Fibroblast of skin of right biceps (primary cell): ENCODE data around the gene ADAMTS2.

ENCODE experiments used
- DNase-seq: peaks from one replicate; pipeline ENCODE4 v3.0.0-alpha.2; 2013

The ADAMTS2 gene

DNA sequence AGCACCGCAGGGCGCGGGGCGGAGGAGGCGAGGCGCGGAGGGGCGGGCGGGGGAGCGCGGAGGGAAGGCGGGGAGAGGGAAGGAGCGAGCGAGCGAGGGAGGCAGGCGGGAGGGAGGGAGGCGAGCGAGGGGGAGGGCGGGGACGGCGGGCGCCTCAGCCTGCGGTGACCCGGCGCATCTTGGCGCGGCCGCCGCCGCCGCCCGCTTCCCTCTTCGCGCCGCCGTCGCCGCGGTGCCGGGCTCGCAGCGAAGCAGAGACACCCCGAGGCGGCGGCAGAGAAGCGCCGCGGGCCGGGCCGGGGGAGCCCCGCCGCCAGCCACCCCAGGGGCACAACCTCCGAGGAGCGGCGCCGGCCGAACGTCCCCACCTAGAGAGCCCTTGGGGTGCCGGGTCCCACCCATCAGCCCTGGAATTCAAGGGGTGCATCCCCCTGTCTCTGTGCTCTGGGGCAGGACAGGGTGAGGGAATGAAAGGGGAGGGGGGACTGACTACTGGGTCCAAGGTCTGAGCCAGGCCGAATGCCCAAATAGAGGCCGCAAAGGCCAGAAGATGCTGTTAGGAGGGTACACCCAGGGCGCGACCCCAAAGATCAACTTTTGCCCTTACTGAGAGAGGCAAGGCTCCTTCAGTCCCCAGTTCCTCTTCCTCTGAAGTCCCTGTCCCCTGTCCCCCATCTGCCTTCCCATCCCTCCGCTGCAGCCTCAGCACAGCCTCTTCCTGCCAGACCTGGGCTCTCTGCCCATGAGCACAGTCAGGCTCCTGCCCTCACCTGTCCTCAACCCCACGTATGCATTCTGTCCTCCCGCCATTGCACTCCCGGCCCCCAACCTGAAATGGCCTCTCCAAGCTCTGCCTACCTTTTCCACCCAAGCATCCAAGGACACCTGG is at the start of gene ADAMTS2:
Gene ADAMTS2, minus strand, starts transcription at position 29 of the 889 bp plus-strand sequence. CDS start 133 bp downstream, outside the sequence.
- DNase-seq = peak; percentile 71

DNA sequence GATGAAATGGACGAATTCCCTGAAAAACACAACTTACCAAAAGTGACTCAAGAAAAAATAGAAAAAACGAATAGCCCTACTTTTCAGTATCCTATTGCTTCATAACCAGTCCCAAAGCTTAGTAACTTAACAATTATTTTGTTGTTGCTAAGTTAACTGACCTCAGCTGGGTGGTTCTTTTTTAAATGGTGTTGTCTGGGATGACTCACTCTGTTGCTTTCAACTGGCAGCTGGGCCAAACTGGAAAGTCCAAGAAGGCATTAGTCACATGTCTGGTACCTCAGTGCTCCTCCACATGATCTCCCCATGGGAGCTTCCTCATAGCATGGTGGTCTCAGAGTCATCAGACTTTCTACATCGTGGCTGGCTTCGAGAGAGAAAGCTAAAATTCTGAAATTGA is 47.8 kb upstream of the ADAMTS2 start:
- DNase-seq = peak; percentile 84

DNA sequence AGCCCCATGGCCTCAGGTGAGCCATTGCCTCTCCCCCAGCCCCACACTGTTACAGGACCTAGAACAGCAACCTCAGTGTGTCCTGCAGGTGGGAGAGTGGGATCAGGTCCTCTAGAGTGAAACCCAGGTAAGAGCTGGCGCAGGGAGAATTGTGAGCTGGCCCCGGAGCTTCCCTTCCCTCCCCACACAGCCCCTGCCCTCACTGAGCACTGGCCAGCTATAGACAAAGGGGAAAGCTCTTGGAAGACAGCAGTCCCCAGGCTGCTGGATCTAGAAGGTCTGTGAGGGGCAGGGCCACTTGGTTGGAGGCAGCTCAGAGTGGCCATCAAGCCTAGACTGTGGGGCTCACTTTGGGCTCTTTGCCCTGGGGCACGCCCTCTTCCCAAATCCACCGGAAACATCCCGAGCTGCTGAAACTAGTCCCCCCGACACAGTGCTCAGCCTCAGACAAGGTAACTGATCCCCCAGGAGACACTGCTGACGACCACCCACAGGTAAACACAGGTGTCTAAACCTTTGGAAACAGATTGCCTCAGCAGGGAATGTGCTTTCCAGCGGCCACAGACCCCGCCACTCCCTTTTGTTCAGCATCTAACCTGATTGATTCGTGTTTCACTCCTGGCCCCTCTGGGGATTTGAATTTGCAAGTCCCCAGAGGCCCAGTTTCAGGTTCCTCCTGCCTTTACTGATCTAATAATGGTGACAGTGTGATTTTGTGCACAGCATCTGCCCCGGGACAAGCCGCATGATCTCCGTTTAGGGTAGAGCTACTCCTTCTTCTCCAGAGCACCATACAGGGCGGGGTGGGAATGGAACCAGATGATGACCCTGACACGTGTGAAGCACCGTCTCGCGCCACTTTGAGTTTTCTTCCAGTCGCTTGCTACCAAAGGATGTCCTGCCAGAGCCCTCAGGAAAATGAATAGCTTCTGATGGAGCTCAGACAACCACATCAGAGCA is 42.2 kb upstream of the ADAMTS2 start:
- no peak for DNase-seq

DNA sequence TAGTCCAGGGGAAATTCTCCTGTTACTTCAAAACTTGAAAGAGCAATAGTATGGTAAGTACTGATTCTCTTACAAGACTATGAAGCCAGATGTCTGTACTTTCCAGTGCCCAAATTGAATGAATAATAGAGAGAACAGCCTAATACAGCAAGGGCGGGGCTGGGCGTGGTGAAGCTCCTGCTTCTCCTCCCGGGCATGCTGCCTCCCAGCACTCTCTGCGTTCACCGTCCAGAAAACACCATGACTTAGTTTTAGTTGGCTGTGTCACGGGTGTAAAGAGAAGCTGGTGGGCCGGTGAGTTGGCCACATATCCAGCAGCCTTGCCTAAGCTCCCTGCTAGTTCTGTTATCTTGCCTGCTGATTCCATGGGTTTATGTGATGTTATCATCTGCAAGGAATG is 40.7 kb upstream of the ADAMTS2 start:
- no peak for DNase-seq

- DNase-seq = no peak
Measured at GRCh38 chr5:179382486-179382885, 37.2 kb upstream of the ADAMTS2 start.

DNA sequence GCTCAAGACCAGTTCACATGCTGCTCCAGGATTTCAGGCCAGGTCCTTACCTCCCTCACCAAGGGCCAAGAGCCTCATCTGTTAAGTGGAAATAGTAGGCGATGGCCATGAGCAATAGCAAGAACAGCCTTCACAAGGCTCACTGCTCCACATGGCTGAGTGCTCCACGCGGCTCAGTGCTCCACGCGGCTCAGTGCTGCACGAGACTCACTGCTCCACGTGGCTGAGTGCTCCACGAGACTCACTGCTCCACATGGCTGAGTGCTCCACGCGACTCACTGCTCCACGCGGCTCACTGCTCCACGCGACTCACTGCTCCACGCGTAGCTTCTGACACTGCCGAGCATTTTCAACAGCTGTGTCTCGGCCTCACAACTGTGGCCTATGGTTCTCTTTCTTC is 36.4 kb upstream of the ADAMTS2 start:
- peak; percentile 7 for DNase-seq

DNA sequence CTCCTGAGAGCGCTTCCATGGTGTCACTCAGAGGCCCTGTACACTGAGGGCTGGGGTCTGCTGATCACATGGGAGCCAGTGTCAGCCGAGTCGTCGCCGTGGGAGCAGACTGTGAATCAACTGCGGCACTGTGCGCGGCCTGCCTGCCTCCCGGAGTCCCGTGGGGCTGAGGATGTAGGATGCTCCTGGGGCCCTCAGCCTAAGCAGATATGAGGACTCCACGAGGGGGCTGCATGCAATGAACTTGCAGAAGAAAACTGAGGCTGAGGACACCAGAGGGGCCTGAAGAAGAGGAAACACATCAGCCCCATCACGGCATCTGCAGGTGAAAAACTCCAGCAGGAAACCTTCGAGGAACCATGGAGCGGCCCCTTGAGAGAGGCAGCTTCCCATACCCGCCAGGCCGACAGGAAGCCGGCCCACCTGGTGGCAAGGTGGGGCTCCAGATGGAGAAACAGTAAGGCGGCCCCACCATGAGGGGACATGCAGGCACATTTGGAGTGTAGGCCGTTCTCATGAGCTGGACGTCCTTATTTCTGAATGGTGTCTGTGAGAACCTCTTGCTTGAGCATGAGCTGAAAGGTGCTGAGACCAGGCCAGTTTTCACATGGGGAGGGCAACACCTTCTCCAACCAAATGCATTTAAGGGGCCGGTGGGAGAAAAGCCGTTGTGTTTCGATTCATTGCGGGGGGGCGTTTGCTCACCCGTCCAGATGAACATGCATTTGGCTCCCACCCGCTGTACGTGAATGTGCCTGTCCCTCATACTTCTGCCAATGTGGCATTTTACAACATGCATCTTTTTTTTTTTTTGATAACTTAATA is 35.2 kb upstream of the ADAMTS2 start:
- no peak for DNase-seq

- DNase-seq = no peak
Measured at GRCh38 chr5:179379321-179379890, 34.1 kb upstream of the ADAMTS2 start.

- DNase-seq = peak; percentile 93
Measured at GRCh38 chr5:179378441-179379271, 33.4 kb upstream of the ADAMTS2 start.

- DNase-seq = no peak
Measured at GRCh38 chr5:179378116-179378440, 32.8 kb upstream of the ADAMTS2 start.

DNA sequence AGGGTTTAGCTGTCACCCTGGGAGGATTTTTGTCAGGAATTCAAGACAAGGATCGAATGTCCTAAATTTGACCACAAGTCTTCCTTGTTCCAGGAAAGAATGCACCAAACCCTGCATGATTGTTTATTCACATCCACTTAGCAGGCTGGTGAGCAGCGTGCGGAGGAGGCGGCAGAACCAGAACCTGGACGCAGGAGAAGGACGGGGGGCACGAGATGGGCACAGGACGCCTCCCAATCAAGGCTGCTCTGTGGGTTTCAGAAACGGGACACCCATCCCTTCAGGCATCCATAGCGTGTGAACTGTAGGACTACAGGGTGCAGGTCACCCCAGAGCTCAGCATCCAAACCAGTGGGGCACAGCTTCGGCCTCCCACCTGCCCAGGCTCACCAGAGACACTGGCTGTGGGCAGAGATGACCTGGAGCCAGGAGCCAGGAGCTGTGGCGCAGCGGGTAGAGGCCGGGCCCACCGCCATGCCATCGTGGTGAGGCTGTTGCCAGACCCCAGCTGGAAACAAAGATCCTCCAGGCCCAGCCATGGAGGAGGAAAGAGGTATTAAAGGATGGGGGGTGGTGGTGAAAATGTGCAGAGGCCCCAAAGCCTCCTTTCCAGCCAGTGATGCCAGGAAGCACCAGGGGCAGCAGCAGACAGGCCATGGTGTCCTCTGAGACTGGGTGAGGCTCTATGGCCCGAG is 32.3 kb upstream of the ADAMTS2 start:
- DNase-seq = peak; percentile 49

- DNase-seq = no peak
Measured at GRCh38 chr5:179376701-179377420, 31.6 kb upstream of the ADAMTS2 start.

DNA sequence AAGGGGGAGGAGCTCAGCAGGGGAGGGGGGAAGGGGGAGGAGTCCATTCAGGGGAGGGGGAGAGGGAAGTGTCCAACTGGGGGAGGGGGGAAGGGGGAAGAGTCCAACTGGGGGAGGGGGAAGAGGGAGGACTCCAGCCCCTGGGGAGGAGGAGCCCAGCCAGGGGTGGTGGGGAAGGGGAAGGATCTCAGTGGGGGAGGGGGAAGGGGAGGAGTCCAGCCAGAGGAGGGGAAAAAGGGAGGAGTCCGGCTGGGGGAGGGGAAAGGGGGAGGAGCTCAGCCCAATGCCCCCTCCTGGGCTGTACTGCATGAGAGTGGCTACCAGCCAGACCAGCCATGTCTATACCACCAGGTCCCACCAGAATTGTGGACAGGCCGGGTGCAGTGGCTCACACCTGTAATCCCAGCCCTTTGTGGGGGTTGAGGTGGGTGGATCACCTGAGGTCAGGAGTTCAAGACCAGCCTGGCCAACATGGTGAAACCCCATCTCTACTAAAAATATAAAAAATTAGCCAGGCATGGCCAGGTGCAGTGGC is 30.6 kb upstream of the ADAMTS2 start:
- DNase-seq = no peak

- DNase-seq = peak; percentile 26
Measured at GRCh38 chr5:179375236-179375685, 30.0 kb upstream of the ADAMTS2 start.

GRCh38 chr5:179374506-179375235 is 29.4 kb upstream of the ADAMTS2 start:
- DNase-seq = no peak

DNA sequence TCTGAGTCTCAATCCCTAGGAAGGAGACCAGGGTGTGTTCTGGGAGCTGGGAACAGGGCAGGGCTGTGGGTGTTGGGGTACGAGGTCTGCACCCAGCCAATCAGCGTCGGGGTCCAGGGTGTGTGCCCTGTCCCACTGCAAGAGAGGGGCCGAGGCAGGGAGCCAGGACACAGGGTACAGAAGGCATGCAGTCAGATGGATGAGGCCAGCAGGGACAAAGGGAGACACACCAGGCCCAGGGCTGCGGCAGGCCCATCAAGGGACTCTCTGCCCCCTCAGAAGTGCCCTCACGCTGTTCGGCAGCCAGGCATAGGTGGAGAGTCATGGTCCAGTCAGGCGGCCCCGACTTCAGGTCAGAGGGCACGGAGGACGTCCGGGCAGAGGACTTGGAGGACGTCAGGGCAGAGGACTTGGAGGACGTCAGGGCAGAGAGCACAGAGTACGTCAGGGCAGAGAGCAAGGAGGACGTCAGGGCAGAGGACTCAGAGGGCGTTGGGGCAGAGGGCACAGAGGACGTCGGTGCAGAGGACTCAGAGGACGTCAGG is 28.8 kb upstream of the ADAMTS2 start:
- no peak for DNase-seq

DNA sequence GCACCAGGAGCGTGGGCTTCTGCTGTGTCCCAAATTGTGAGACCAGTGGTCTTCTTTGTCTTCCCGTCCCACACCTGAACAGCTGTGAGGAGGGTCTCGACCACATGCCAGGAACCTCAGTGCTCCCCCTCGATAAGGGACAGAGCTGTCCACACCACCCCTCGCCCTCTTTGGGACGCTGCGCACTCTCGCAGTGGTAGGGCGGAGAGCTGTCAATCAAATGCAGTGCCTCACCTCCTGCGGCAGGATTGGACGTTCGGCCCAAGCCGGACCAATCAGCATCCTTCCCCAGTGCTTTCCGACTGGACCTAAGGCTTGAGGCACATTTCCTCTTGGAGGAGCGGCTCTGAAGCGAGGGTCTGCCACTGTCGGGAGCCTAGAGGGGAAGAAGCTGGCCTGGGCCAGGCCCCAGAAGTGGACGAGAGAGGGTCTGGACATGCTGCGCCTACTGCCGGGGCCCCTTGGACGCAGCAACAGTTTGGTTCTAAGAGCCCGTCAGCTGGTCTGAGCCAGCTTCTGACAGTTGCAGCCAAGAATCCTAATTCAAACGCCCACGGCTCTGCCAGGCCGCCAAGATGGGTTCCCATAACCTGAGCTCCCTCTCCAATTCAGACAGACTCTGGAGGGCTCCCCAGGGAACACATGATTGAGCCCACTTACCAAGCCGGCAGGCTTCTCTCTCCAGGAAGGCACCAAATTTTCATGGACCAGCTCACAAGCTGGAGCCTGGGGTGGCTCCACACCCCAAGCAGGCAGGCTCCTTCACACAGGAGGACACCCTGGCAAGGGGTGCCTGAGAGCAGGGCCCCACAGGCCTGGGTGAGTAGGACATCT is 28.1 kb upstream of the ADAMTS2 start:
- DNase-seq = no peak
